Cardiac muscle cell (in vitro differentiated cells and primary cell): ENCODE data around the gene GRK3. TPM values are rescaled to one million over a fixed set of nuclear protein-coding genes. Genes with fewer than 3 reads are reported as not detected.

Source experiments
- DNase-seq, 2 donors: peaks; one replicate each; pipeline versions ENCODE4 v3.0.0 to v3.0.0-alpha.2; 2010 to 2017; ENCODE audit warnings: low read depth in 1 of 2, low spot score in 1 of 2
- H3K27ac ChIP-seq: fragments of 200-600 bp; sonication (generic); 2 replicates; pipeline ENCODE4 v1.5.1; 2016
- H3K27me3 ChIP-seq: fragments of 200-600 bp; sonication (generic); 2 replicates; pipeline ENCODE4 v1.6.0; 2016; ENCODE audit warnings: control low read depth
- H3K36me3 ChIP-seq: fragments of 200-600 bp; sonication (generic); 2 replicates; pipeline ENCODE4 v1.5.1; 2016; ENCODE audit warnings: control low read depth
- H3K4me1 ChIP-seq: fragments of 200-600 bp; sonication (generic); 2 replicates; pipeline ENCODE4 v1.8.1; 2017; ENCODE audit warnings: low read depth, mild to moderate bottlenecking, mixed run types
- H3K4me3 ChIP-seq: fragments of 200-600 bp; sonication (generic); 2 replicates; pipeline ENCODE4 v1.5.1; 2016; ENCODE audit warnings: mild to moderate bottlenecking
- H3K9me3 ChIP-seq: fragments of 200-600 bp; sonication (generic); 2 replicates; pipeline ENCODE4 v1.5.1; 2017; ENCODE audit warnings: low read depth, mild to moderate bottlenecking, control low read depth
- CTCF ChIP-seq: IDR thresholded peaks from 2 replicates; pipeline ENCODE4 v1.5.1; 2012; ENCODE audit warnings: low read depth, mild to moderate bottlenecking, low read length
- polyA plus RNA-seq: library from polyadenylated mRNA; unstranded; fragments of >200 nt; fragmentation: Nextera tagmentation; extraction: Ambion mirVana; gene quantifications from 2 replicates; pipeline ENCODE4 v1.2.1, GENCODE V29; 2016
- total RNA-seq: library from RNA; depleted of rRNA; stranded (reverse); fragments of >200 nt; gene quantifications from 2 replicates; pipeline ENCODE4 v1.2.3, GENCODE V29; 2016

GRK3 gene
- total and polyA plus RNA-seq, 2 experiments from 2014 or later: 5.7 to 10.5 TPM

- H3K9me3 ChIP-seq: no peaks in the 10 kb centered on the region
- no peak overlapping the region for H3K4me3 ChIP-seq
- no peaks in the 10 kb centered on the region for H3K36me3 ChIP-seq
- peak overlapping the region; percentile 65 for H3K27ac ChIP-seq
- H3K27me3 ChIP-seq: no peaks in the 10 kb centered on the region
- TF ChIP-seq CTCF: no peak
- peaks cover 15% of the 10 kb centered on the region for H3K4me1 ChIP-seq
- peak in 1 of 2 donors; percentile 17 for DNase-seq
Observed at GRCh38 chr22:25542720-25543402, 21.6 kb upstream of the GRK3 start.

GRCh38 chr22:25545146-25545545 lies 19.3 kb upstream of the GRK3 start:
- Histone ChIP-seq H3K27ac (no peak overlapping the region), H3K4me3 (no peak overlapping the region), H3K27me3 (no peaks in the 10 kb centered on the region), H3K9me3 (no peaks in the 10 kb centered on the region), H3K4me1 (peaks cover 15% of the 10 kb centered on the region), H3K36me3 (no peaks in the 10 kb centered on the region)
- TF ChIP-seq CTCF: no peak
- no peak for DNase-seq

- Histone ChIP-seq H3K27me3 (no peaks in the 10 kb centered on the region), H3K4me1 (peaks cover 15% of the 10 kb centered on the region), H3K9me3 (no peaks in the 10 kb centered on the region), H3K36me3 (no peaks in the 10 kb centered on the region), H3K27ac (no peak overlapping the region), H3K4me3 (no peak overlapping the region)
- TF ChIP-seq CTCF: no peak
- no peak for DNase-seq
Observed at GRCh38 chr22:25545672-25546071, 18.8 kb upstream of the GRK3 start.

GRCh38 chr22:25546242-25546641 lies 18.2 kb upstream of the GRK3 start:
- Histone ChIP-seq H3K4me1 (peaks cover 15% of the 10 kb centered on the region), H3K27me3 (no peaks in the 10 kb centered on the region), H3K36me3 (no peaks in the 10 kb centered on the region), H3K9me3 (no peaks in the 10 kb centered on the region), H3K4me3 (no peak overlapping the region), H3K27ac (no peak overlapping the region)
- TF ChIP-seq CTCF: no peak
- no peak for DNase-seq

GRCh38 chr22:25546751-25547150 lies 17.7 kb upstream of the GRK3 start:
- no peaks in the 10 kb centered on the region for H3K9me3 ChIP-seq
- no peak for TF ChIP-seq CTCF
- peaks cover 15% of the 10 kb centered on the region for H3K4me1 ChIP-seq
- no peaks in the 10 kb centered on the region for H3K27me3 ChIP-seq
- no peaks in the 10 kb centered on the region for H3K36me3 ChIP-seq
- no peak overlapping the region for H3K27ac ChIP-seq
- H3K4me3 ChIP-seq: no peak overlapping the region
- no peak for DNase-seq
